ENCODE measurements around the gene RNF208.

DNA sequence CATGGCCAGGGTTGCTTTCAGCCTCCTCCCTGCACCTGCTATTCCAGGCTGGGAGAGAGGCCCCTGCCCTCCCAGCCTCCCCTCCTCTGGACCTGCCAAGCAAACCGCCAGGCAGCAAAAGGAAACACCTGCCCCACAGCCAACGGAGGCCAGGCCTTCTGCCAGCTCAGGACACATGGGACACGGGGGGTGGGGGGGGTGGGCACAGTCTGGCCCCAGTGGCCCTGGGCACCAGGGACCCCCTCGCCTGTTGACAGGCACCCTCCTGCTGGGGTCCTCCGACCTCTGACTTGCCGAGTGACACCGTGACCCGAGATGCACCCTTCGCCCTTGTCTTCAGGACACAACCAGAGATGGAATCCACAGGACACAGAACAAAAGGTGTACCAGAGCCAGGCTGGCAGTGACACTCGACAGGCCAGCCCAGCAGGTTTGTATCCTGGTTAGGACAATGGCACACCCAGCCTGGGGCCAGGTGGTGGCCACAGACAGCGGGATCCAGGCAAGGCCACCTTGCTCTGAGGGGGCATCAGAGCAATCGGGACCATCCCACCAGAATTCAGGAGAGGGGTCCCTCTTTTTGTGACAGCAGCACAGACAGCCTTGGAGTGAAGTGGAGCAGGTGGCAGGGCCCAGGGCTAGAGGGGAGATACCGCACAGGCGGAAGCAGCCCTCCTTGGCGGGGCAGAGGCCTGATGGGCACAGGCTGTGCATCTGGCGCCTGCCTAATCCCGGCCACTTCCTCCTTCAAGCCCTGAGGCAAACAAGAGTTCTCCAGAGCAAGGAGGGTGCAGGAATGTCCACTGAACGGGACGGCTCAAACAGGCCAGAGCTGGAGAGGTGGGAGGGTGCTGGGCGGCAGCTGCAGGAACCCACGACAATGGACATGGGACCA lies 48.9 kb downstream of the RNF208 start:
- TF ChIP-seq CTCF (IDR thresholded peaks at IDR 0.05), result no peak
- TF ChIP-seq POLR2A (IDR thresholded peaks at IDR 0.05), result no peak
- peak in 1 of 3 donors; percentile 18 for TF ChIP-seq POLR2AphosphoS5 (IDR thresholded peaks at IDR 0.05)
- TF ChIP-seq EP300 (IDR thresholded peaks at IDR 0.05; ENCODE audit: low read depth), result no peak
